ENCODE data around the gene NUAK2. TPM values are rescaled to one million over a fixed set of nuclear protein-coding genes. Genes with fewer than 3 reads are reported as not detected.

Gene NUAK2
- total RNA-seq, 4 donors from 2014 or later = 15.8 to 32.0 (median 21.4) TPM

- H3K36me3 ChIP-seq = no peaks in the 10 kb centered on the region
- WGBS, 2 donors = 95% methylated on average over 2 of the region's 5 CpGs; no CpG with 5 or more reads in 1 of the 2 donors
- intact Hi-C loops (cut with DNase I) = no loop called here
- peak overlapping the region; percentile 86 to 93 (median 92) for H3K27ac ChIP-seq
- peaks cover 0 to 14% (median 0%) of the 10 kb centered on the region in 4 donors for H3K27me3 ChIP-seq
- H3K4me1 ChIP-seq = peaks cover 22 to 59% (median 28%) of the 10 kb centered on the region in 3 donors
- H3K4me3 ChIP-seq = peak overlapping the region; percentile 70 to 81 (median 76)
- TF ChIP-seq CTCF (IDR thresholded peaks at IDR 0.05) (no peak), POLR2A (IDR thresholded peaks at IDR 0.05) (no peak)
- no peaks in the 10 kb centered on the region for H3K9me3 ChIP-seq
- DNase-seq = no peak
These were observed 376 bp upstream of the NUAK2 start for GRCh38 chr1:205321959-205322283.

GRCh38 chr1:205319081-205320018, 2.2 kb downstream of the NUAK2 start:
- H3K4me1 ChIP-seq = peaks cover 30 to 77% (median 44%) of the 10 kb centered on the region in 3 donors
- H3K36me3 ChIP-seq = no peaks in the 10 kb centered on the region
- intact Hi-C loops (cut with DNase I) = no loop called here

GRCh38 chr1:205318231-205318991, 3.1 kb downstream of the NUAK2 start:
- no peaks in the 10 kb centered on the region for H3K27me3 ChIP-seq
- WGBS, 2 donors = 36 to 70% methylated on average over 5 to 6 of the region's 6 CpGs
- peak overlapping the region; percentile 70 to 81 (median 76) for H3K4me3 ChIP-seq
- H3K36me3 ChIP-seq = no peaks in the 10 kb centered on the region
- no peak for DNase-seq
- H3K9me3 ChIP-seq = no peaks in the 10 kb centered on the region
- TF ChIP-seq CTCF (IDR thresholded peaks at IDR 0.05) = no peak
- peak in 1 of 4 donors; percentile 18 for TF ChIP-seq POLR2A (IDR thresholded peaks at IDR 0.05)
- peak overlapping the region; percentile 83 to 93 (median 92) for H3K27ac ChIP-seq
- intact Hi-C loops (cut with DNase I) = no loop called here
- H3K4me1 ChIP-seq = peaks cover 39 to 86% (median 54%) of the 10 kb centered on the region in 3 donors

More at GRCh38 chr1:205319081-205320018, 2.2 kb downstream of the NUAK2 start:
- WGBS, 2 donors = 6 to 12% methylated on average over 4 to 5 of the region's 6 CpGs
- no peaks in the 10 kb centered on the region for H3K27me3 ChIP-seq
- TF ChIP-seq POLR2A (IDR thresholded peaks at IDR 0.05) = peak in 1 of 4 donors; percentile 39
- no peak for TF ChIP-seq CTCF (IDR thresholded peaks at IDR 0.05)
- no peak for DNase-seq
- no peaks in the 10 kb centered on the region for H3K9me3 ChIP-seq
- H3K27ac ChIP-seq = peak overlapping the region; percentile 83 to 93 (median 92)
- H3K4me3 ChIP-seq = peak overlapping the region; percentile 70 to 81 (median 76)

GRCh38 chr1:205317311-205317917, 4.1 kb downstream of the NUAK2 start:
- H3K4me3 ChIP-seq = peak overlapping the region in 3 of 4 donors; percentile 70 to 78 (median 75)
- no peak for TF ChIP-seq CTCF (IDR thresholded peaks at IDR 0.05)
- TF ChIP-seq POLR2A (IDR thresholded peaks at IDR 0.05) = no peak
- WGBS, 2 donors = 42 to 44% methylated on average over 2 to 3 of the region's 7 CpGs
- intact Hi-C loops (cut with DNase I) = no loop called here
- H3K36me3 ChIP-seq = no peaks in the 10 kb centered on the region
- H3K27ac ChIP-seq = peak overlapping the region; percentile 83 to 93 (median 92)
- H3K27me3 ChIP-seq = no peaks in the 10 kb centered on the region
- DNase-seq = no peak
- H3K4me1 ChIP-seq = peaks cover 44 to 96% (median 57%) of the 10 kb centered on the region in 3 donors
- no peaks in the 10 kb centered on the region for H3K9me3 ChIP-seq
